Endodermal cell (in vitro differentiated cells): Measurements from ENCODE around the gene YPEL4. TPM values are rescaled to one million over a fixed set of nuclear protein-coding genes. Genes with fewer than 3 reads are reported as not detected.

Experiments used
- DNase-seq: peaks from one replicate; pipeline ENCODE4 v3.0.0-alpha.2; 2017
- H3K27ac ChIP-seq: 2 replicates; pipeline ENCODE4 v1.5.1; 2013; ENCODE audit warnings: mild to moderate bottlenecking, low read depth, low read length, moderate library complexity
- H3K27me3 ChIP-seq: 2 replicates; pipeline ENCODE4 v1.6.1; 2013; ENCODE audit warnings: mild to moderate bottlenecking, low read length, moderate library complexity; ENCODE audit not compliant: insufficient read depth, control insufficient read depth, poor library complexity, severe bottlenecking
- H3K36me3 ChIP-seq: 2 replicates; pipeline ENCODE4 v1.7.0; 2013; ENCODE audit warnings: mild to moderate bottlenecking, low read length, moderate library complexity; ENCODE audit not compliant: control insufficient read depth, insufficient read depth
- H3K4me1 ChIP-seq: one replicate; pipeline ENCODE4 v1.7.0; 2013; ENCODE audit warnings: low read length; ENCODE audit not compliant: control insufficient read depth, insufficient read depth
- H3K4me3 ChIP-seq: 2 replicates; pipeline ENCODE4 v1.5.1; 2013; ENCODE audit warnings: mild to moderate bottlenecking, low read length, moderate library complexity
- H3K9ac ChIP-seq: 2 replicates; pipeline ENCODE4 v1.6.1; 2013; ENCODE audit warnings: mild to moderate bottlenecking, low read length, moderate library complexity; ENCODE audit not compliant: poor library complexity, severe bottlenecking; ENCODE audit errors: extremely low read depth
- H3K9me3 ChIP-seq: 2 replicates; pipeline ENCODE4 v1.6.1; 2013; ENCODE audit warnings: mild to moderate bottlenecking, low read length, moderate library complexity; ENCODE audit not compliant: control insufficient read depth
- H3K27ac Mint-ChIP-seq: 2 replicates; pipeline ENCODE4 v1.8.0; 2020; ENCODE audit warnings: mixed read lengths
- H3K27me3 Mint-ChIP-seq: 2 replicates; pipeline ENCODE4 v1.8.0; 2021; ENCODE audit warnings: mild to moderate bottlenecking, mixed read lengths; ENCODE audit not compliant: insufficient read depth
- H3K36me3 Mint-ChIP-seq: 2 replicates; pipeline ENCODE4 v1.8.0; 2020; ENCODE audit warnings: low read depth, mixed read lengths
- H3K4me1 Mint-ChIP-seq: 2 replicates; pipeline ENCODE4 v1.8.0; 2020; ENCODE audit warnings: mixed read lengths
- H3K4me3 Mint-ChIP-seq: 2 replicates; pipeline ENCODE4 v1.8.0; 2020; ENCODE audit warnings: mild to moderate bottlenecking, moderate library complexity, mixed read lengths
- H3K9me3 Mint-ChIP-seq: 2 replicates; pipeline ENCODE4 v1.8.0; 2020; ENCODE audit warnings: mild to moderate bottlenecking, mixed read lengths
- WGBS, 2 experiments: methylation state at CpG; one replicate each; pipeline versions ENCODE4 v1.1.5 to v1.1.7; 2013; ENCODE audit warnings: missing lambda C conversion rate in 2 of 2, mixed read lengths in 1 of 2; ENCODE audit not compliant: insufficient coverage in 1 of 2, insufficient read length in 1 of 2; 5-methylcytosine and 5-hydroxymethylcytosine counted together
- total RNA-seq, 2 donors: library from RNA; stranded (reverse); fragmentation: NEBNext Ultra II Directional in 1 of 2; extraction: Animal tissue kit (Norgen Biotek cat#: 25700) in 1 of 2; gene quantifications; 2 replicates in 1 of 2; 3 replicates in 1 of 2; pipeline ENCODE4 v1.2.1, GENCODE V29; 2021
- TF ChIP-seq, protein P1 (sequence below): fragments of 200-600 bp; sonication (generic); conservative IDR thresholded peaks from 2 replicates; pipeline ENCODE4 v1.5.0; 2021; ENCODE audit warnings: antibody characterized with exemption, mild to moderate bottlenecking

Gene YPEL4
- total RNA-seq, 2 donors from 2014 or later = not detected

- H3K9me3 ChIP-seq = no peaks in the 10 kb centered on the region
- Mint-ChIP-seq H3K9me3 (no peaks in the 10 kb centered on the region), H3K36me3 (peaks cover 17% of the 10 kb centered on the region), H3K4me1 (peaks cover 22% of the 10 kb centered on the region), H3K4me3 (peak within 1 kb of the TSS; percentile 94), H3K27me3 (no peaks in the 10 kb centered on the region), H3K27ac (peak within 1 kb of the TSS; percentile 100)
- 0% methylated on average over 54 to 96 of the region's 96 CpGs for WGBS, 2 experiments
- H3K9ac ChIP-seq = peak within 1 kb of the TSS; percentile 97
- peaks cover 17% of the 10 kb centered on the region for H3K36me3 ChIP-seq
- TF ChIP-seq, protein P1, sequence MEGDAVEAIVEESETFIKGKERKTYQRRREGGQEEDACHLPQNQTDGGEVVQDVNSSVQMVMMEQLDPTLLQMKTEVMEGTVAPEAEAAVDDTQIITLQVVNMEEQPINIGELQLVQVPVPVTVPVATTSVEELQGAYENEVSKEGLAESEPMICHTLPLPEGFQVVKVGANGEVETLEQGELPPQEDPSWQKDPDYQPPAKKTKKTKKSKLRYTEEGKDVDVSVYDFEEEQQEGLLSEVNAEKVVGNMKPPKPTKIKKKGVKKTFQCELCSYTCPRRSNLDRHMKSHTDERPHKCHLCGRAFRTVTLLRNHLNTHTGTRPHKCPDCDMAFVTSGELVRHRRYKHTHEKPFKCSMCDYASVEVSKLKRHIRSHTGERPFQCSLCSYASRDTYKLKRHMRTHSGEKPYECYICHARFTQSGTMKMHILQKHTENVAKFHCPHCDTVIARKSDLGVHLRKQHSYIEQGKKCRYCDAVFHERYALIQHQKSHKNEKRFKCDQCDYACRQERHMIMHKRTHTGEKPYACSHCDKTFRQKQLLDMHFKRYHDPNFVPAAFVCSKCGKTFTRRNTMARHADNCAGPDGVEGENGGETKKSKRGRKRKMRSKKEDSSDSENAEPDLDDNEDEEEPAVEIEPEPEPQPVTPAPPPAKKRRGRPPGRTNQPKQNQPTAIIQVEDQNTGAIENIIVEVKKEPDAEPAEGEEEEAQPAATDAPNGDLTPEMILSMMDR = peak; percentile 65
- H3K27ac ChIP-seq = peak within 1 kb of the TSS; percentile 99
- H3K4me3 ChIP-seq = peak within 1 kb of the TSS; percentile 92
- peak; percentile 100 for DNase-seq
- no peaks in the 10 kb centered on the region for H3K27me3 ChIP-seq
- no peaks in the 10 kb centered on the region for H3K4me1 ChIP-seq
Observed at GRCh38 chr11:57667736-57668433, 18.2 kb upstream of the YPEL4 start, which contains the start of gene ZDHHC5. Gene ZDHHC5 (plus strand): TSS chr11:57668114. CDS start chr11:57673091, 4,977 bp downstream.

DNA sequence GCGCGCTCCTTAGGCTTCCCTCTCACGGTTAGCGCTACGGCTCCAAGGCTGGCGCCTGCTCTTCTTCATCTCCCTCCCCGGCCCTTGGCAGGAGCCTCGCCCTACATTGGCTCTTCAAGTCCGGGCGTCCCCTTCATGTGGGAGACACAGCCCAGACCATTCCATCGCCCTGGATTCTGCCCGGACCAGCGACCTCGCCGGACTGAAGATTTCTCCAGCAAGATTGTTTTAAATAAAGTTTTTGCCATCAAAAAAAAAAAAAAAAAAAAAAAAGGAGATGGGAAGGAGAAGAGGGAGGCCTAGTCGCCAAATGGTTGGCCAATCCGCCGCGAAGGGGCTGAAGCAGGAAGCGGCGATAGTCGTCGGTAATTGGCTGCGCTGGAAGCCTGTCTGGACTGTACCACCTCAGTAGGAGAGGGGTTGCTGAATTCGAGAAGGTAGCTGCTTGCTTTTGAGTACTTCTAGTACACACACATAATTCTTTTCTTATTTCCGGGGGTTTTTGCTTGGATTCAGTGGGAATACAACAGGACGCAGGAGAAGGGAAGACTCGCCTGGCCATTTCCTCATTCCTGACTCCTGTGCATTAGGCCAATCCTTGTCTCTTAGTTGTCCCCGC lies 17.5 kb upstream of the YPEL4 start:
- no peaks in the 10 kb centered on the region for H3K9me3 Mint-ChIP-seq
- H3K36me3 Mint-ChIP-seq = peaks cover 11% of the 10 kb centered on the region
- peak overlapping the region; percentile 99 for H3K27ac ChIP-seq
- no peaks in the 10 kb centered on the region for H3K9me3 ChIP-seq
- peaks cover 17% of the 10 kb centered on the region for H3K4me1 Mint-ChIP-seq
- no peaks in the 10 kb centered on the region for H3K4me1 ChIP-seq
- WGBS, 2 experiments = 0% methylated on average over 10 to 28 of the region's 29 CpGs
- H3K9ac ChIP-seq = peak overlapping the region; percentile 97
- H3K27me3 ChIP-seq = no peaks in the 10 kb centered on the region
- no peaks in the 10 kb centered on the region for H3K27me3 Mint-ChIP-seq
- peak overlapping the region; percentile 100 for H3K27ac Mint-ChIP-seq
- TF ChIP-seq, protein P1 = peak; percentile 0
- H3K4me3 Mint-ChIP-seq = peak overlapping the region; percentile 94
- peak overlapping the region; percentile 92 for H3K4me3 ChIP-seq
- H3K36me3 ChIP-seq = peaks cover 10% of the 10 kb centered on the region
- peak; percentile 96 for DNase-seq

GRCh38 chr11:57663975-57664374 lies 14.3 kb upstream of the YPEL4 start:
- Histone ChIP-seq H3K4me1 (no peaks in the 10 kb centered on the region), H3K36me3 (peaks cover 25% of the 10 kb centered on the region), H3K27me3 (no peaks in the 10 kb centered on the region), H3K9me3 (no peaks in the 10 kb centered on the region), H3K27ac (no peak overlapping the region), H3K9ac (no peak overlapping the region), H3K4me3 (no peak overlapping the region)
- TF ChIP-seq, protein P1 = no peak
- H3K9me3 Mint-ChIP-seq = no peaks in the 10 kb centered on the region
- no peak overlapping the region for H3K4me3 Mint-ChIP-seq
- WGBS, 2 experiments = 81 to 89% methylated on average over 8 to 9 of the region's 9 CpGs
- peaks cover 23% of the 10 kb centered on the region for H3K36me3 Mint-ChIP-seq
- no peak overlapping the region for H3K27ac Mint-ChIP-seq
- no peak for DNase-seq
- no peaks in the 10 kb centered on the region for H3K27me3 Mint-ChIP-seq
- H3K4me1 Mint-ChIP-seq = peaks cover 5% of the 10 kb centered on the region
